Peyer's patch (tissue), 4 donors: ENCODE results near the gene MSANTD1.

Experiments
- POLR2A ChIP-seq, 2 donors: fragments of 450-650 bp; IDR thresholded peaks; one replicate each; pipeline ENCODE4 v1.5.1; 2017; ENCODE audit warnings: antibody characterized with exemption in 2 of 2, mild to moderate bottlenecking in 2 of 2, moderate library complexity in 2 of 2
- TF ChIP-seq, protein P1 (sequence below), 6 experiments: fragments of 450-650 bp in 4 of 6; fragments of 200-600 bp in 2 of 6; sonication (generic) in 1 of 6; IDR thresholded peaks; one replicate each; pipeline ENCODE4 v1.5.1; 2017 to 2019; ENCODE audit warnings: antibody characterized with exemption in 6 of 6, mild to moderate bottlenecking in 3 of 6, moderate library complexity in 1 of 6

DNA sequence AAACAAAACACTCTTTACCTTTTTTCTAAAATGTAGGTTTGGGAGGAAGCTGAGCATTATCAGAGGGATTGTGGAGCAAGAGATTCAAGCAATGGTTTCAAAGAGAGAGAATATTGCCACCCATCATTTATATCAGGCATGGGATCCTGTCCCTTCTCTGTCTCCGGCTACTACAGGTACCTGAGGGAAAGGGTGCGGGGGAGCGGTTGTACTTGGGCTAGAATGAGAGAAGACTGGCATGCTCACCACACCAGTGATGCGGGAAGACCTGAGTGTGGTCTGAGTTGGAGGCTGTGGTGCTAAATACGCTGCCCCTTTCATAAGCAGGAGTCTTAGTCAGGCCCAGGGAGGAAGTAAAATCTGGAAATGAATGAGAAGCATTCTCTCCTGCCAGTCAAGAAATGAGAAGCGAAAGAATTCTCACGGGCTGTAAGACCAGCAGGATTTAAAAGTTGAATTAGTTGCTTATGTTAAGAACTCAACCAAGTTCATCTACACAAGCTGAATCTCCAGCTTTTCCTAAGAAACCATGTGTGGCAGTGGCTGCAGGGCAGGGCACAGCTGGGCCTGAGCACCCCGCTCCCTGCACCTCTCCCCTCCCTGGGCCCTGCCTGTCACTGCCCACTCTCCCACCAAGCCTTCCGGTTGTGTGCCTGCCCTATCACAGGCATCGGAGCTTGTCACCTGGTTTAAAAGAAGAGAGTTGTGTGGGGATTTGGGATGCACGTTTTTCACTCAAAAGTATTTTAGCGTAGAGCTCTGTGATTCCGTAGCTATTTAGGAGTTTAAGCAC is 24.8 kb upstream of the MSANTD1 start:
- no peak for TF ChIP-seq POLR2A (IDR thresholded peaks at IDR 0.05)
- TF ChIP-seq, protein P1, sequence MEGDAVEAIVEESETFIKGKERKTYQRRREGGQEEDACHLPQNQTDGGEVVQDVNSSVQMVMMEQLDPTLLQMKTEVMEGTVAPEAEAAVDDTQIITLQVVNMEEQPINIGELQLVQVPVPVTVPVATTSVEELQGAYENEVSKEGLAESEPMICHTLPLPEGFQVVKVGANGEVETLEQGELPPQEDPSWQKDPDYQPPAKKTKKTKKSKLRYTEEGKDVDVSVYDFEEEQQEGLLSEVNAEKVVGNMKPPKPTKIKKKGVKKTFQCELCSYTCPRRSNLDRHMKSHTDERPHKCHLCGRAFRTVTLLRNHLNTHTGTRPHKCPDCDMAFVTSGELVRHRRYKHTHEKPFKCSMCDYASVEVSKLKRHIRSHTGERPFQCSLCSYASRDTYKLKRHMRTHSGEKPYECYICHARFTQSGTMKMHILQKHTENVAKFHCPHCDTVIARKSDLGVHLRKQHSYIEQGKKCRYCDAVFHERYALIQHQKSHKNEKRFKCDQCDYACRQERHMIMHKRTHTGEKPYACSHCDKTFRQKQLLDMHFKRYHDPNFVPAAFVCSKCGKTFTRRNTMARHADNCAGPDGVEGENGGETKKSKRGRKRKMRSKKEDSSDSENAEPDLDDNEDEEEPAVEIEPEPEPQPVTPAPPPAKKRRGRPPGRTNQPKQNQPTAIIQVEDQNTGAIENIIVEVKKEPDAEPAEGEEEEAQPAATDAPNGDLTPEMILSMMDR (IDR thresholded peaks at IDR 0.05) = no peak
